ENCODE measurements around the gene PSEN2. TPM values are rescaled to one million over a fixed set of nuclear protein-coding genes. Genes with fewer than 3 reads are reported as not detected.

Gene PSEN2
- total RNA-seq, 1 donor from 2014 or later, result 53.9 TPM

GRCh38 chr1:226887006-226887405, 16.6 kb downstream of the PSEN2 start:
- DNase-seq, result no peak

- DNase-seq, result no peak
These were observed 17.6 kb downstream of the PSEN2 start for GRCh38 chr1:226888021-226888420.

- no peak for DNase-seq
These were observed 18.4 kb downstream of the PSEN2 start for GRCh38 chr1:226888816-226889215.

GRCh38 chr1:226889616-226890330, 19.4 kb downstream of the PSEN2 start:
- DNase-seq, result no peak

- no peak for DNase-seq
These were observed 20.1 kb downstream of the PSEN2 start for GRCh38 chr1:226890331-226891108.

GRCh38 chr1:226891346-226891745, 20.9 kb downstream of the PSEN2 start:
- DNase-seq, result no peak

GRCh38 chr1:226891846-226892523, 21.6 kb downstream of the PSEN2 start:
- DNase-seq, result peak; percentile 82

- DNase-seq, result no peak
These were observed 22.1 kb downstream of the PSEN2 start for GRCh38 chr1:226892524-226892875.

- DNase-seq, result no peak
These were observed 23.5 kb downstream of the PSEN2 start for GRCh38 chr1:226893936-226894335.

GRCh38 chr1:226894826-226895225, 24.4 kb downstream of the PSEN2 start:
- DNase-seq, result no peak

GRCh38 chr1:226895644-226896043, 25.2 kb downstream of the PSEN2 start:
- no peak for DNase-seq

- no peak for DNase-seq
These were observed 27.8 kb downstream of the PSEN2 start for GRCh38 chr1:226898246-226898645.

- DNase-seq, result no peak
These were observed 31.0 kb downstream of the PSEN2 start for GRCh38 chr1:226901421-226901820.

GRCh38 chr1:226902601-226903000, 32.2 kb downstream of the PSEN2 start:
- no peak for DNase-seq

GRCh38 chr1:226903819-226904716, 33.7 kb downstream of the PSEN2 start:
- no peak for DNase-seq

GRCh38 chr1:226904772-226905171, 34.4 kb downstream of the PSEN2 start:
- DNase-seq, result no peak

GRCh38 chr1:226908419-226908818, 38.0 kb downstream of the PSEN2 start:
- DNase-seq, result no peak

GRCh38 chr1:226908913-226909312, 38.5 kb downstream of the PSEN2 start:
- DNase-seq, result no peak

- peak; percentile 66 for DNase-seq
These were observed 42.3 kb downstream of the PSEN2 start for GRCh38 chr1:226912587-226913176.

GRCh38 chr1:226915672-226915995, 45.2 kb downstream of the PSEN2 start:
- no peak for DNase-seq

- DNase-seq, result no peak
These were observed 46.1 kb downstream of the PSEN2 start for GRCh38 chr1:226916497-226916896.

GRCh38 chr1:226919587-226919986, 49.2 kb downstream of the PSEN2 start:
- no peak for DNase-seq
